Vagina (tissue), 2 donors: ENCODE results near the gene ZBTB16. TPM values are rescaled to one million over a fixed set of nuclear protein-coding genes. Genes with fewer than 3 reads are reported as not detected.

Experiments used
- DNase-seq, 2 donors: peaks; one replicate each; pipeline ENCODE4 v3.0.0-alpha.2; 2017; ENCODE audit errors: extremely low spot score in 2 of 2
- H3K27ac ChIP-seq: fragments of 200-600 bp; sonication (generic); one replicate; pipeline ENCODE4 v1.5.1; 2019
- H3K27me3 ChIP-seq: fragments of 200-600 bp; sonication (generic); one replicate; pipeline ENCODE4 v1.5.1; 2019
- H3K36me3 ChIP-seq, 2 donors: fragments of 200-600 bp; sonication (generic); one replicate each; pipeline ENCODE4 v1.5.1; 2017 to 2019
- H3K4me1 ChIP-seq: fragments of 200-600 bp; sonication (generic); one replicate; pipeline ENCODE4 v1.5.1; 2019
- H3K4me3 ChIP-seq, 2 donors: fragments of 200-600 bp; sonication (generic); 1 replicate in 1 of 2; 2 replicates in 1 of 2; pipeline ENCODE4 v1.5.1; 2016 to 2019
- H3K9me3 ChIP-seq: fragments of 200-600 bp; sonication (generic); one replicate; pipeline ENCODE4 v1.5.1; 2019
- CTCF ChIP-seq, 3 experiments: fragments of 450-650 bp in 2 of 3; fragments of 200-600 bp in 1 of 3; sonication (generic) in 1 of 3; IDR thresholded peaks; one replicate each; pipeline ENCODE4 v1.5.1; 2017 to 2019; ENCODE audit warnings: antibody characterized with exemption in 3 of 3, mild to moderate bottlenecking in 2 of 3, moderate library complexity in 2 of 3
- POLR2A ChIP-seq, 2 donors: fragments of 450-650 bp; IDR thresholded peaks; one replicate each; pipeline ENCODE4 v1.6.1; 2017; ENCODE audit warnings: antibody characterized with exemption in 2 of 2, mild to moderate bottlenecking in 2 of 2, moderate library complexity in 2 of 2
- POLR2AphosphoS5 ChIP-seq, 2 donors: sonication (generic); formaldehyde crosslinking; IDR thresholded peaks; one replicate each; pipeline ENCODE4 v1.9.0; 2017; ENCODE audit warnings: antibody characterized with exemption in 2 of 2, mild to moderate bottlenecking in 2 of 2, low read depth in 1 of 2; ENCODE audit not compliant: insufficient read depth in 1 of 2
- intact Hi-C: fragments of 100-400 bp; cut with DNase I; formaldehyde crosslinking; loops from one replicate; pipeline ENCODE4 v1.15.1; 2023
- total RNA-seq: library from RNA; depleted of rRNA; stranded (reverse); fragments of >200 nt; gene quantifications from one replicate; pipeline ENCODE4 v1.2.3, GENCODE V29; 2016

Gene ZBTB16
- total RNA-seq, 1 donor from 2014 or later = 243 TPM

- Histone ChIP-seq H3K4me3 (no peak overlapping the region), H3K9me3 (no peaks in the 10 kb centered on the region), H3K27ac (no peak overlapping the region)
Measured at GRCh38 chr11:114129142-114129541, 69.6 kb downstream of the ZBTB16 start.

DNA sequence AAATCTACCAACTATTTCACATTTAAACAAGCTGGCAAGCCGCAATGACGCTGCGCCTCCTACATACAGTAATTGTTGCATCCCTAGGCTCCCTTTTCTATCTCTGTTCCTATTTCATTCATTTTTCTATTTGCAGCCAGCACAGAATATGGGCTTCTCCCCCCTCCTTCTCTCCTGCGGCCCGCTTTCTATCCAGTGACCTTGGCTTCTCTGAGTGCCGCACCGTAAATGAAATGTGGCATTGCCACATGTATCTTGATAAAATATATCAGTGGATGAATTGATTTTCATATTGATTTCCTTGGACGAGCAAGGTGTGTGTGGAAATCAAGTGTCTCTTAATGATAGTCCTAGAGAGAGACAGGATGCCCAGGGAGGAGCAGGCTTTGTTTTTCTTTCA is 70.2 kb downstream of the ZBTB16 start:
- Histone ChIP-seq H3K36me3 (peaks cover 0 to 32% of the 10 kb centered on the region in 2 donors), H3K4me1 (peaks cover 85% of the 10 kb centered on the region), H3K9me3 (no peaks in the 10 kb centered on the region), H3K4me3 (no peak overlapping the region), H3K27ac (no peak overlapping the region), H3K27me3 (no peaks in the 10 kb centered on the region)
- TF ChIP-seq POLR2A (IDR thresholded peaks at IDR 0.05) (no peak), POLR2AphosphoS5 (IDR thresholded peaks at IDR 0.05; ENCODE audit: insufficient read depth in 1 of 2, low read depth in 1 of 2) (no peak), CTCF (IDR thresholded peaks at IDR 0.05) (no peak)
- no peak for DNase-seq
- intact Hi-C loops = no loop called here

More at GRCh38 chr11:114129142-114129541, 69.6 kb downstream of the ZBTB16 start:
- Histone ChIP-seq H3K27me3 (no peaks in the 10 kb centered on the region), H3K36me3 (peaks cover 0 to 33% of the 10 kb centered on the region in 2 donors), H3K4me1 (peaks cover 83% of the 10 kb centered on the region)
- no peak for DNase-seq
- intact Hi-C loops = no loop called here
- no peak for TF ChIP-seq POLR2A (IDR thresholded peaks at IDR 0.05)
- TF ChIP-seq POLR2AphosphoS5 (IDR thresholded peaks at IDR 0.05; ENCODE audit: insufficient read depth in 1 of 2, low read depth in 1 of 2) = no peak
- no peak for TF ChIP-seq CTCF (IDR thresholded peaks at IDR 0.05)

DNA sequence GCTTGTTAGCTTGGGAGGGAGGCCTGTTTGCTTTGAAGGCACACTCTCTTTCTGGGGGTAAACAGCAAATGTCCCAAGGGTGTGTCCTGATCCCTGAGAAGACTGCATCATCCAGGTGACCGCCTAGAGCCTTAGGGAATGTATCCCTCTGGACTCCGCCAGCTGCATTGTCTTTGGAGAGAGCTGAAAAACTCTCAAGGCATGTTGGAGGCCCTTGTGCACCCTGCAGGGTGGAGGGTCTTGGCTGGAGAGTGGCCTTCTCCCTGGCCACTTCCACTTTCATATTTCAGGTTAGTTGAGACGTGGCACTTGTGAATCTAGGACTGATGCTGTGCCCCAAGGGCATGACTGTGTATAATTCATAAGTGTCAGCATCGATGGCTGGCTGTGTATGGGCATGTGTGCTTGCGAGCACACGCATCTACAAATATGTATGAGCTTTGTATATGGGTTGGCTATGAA is 70.6 kb downstream of the ZBTB16 start:
- Histone ChIP-seq H3K4me1 (peaks cover 87% of the 10 kb centered on the region), H3K4me3 (no peak overlapping the region)
- DNase-seq = no peak

DNA sequence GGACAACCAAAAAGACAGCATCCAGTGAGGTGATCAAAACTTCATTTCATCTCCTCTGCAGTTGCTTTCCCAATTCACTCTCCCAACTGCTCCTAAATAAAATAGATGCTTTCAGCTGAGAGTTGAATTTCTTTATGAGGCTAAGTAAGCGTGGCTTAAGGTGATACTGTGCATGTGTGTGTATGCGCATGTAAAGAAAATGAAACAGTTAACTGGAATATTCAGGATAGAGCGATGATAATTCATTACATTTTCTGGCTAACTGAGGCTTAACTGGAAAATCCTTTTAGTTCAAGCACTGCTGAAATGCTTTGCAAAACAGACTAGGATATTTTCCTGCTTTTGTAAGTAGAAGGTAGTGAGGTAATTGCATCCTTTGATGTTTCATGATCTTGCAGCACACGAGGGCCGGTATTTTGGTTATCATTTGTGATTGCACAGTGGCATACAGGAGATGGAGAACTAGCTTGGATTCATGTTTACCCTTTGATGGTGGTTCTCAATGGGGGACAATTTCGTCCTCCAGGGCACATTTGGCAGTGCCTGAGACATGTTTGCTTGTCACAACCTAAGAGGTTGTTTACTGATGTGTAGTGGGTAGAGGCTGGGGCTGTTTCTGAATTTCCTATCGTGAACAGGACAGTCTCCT is 71.2 kb downstream of the ZBTB16 start:
- no peaks in the 10 kb centered on the region for H3K9me3 ChIP-seq
- intact Hi-C loops = no loop called here
- H3K4me3 ChIP-seq = no peak overlapping the region
- H3K4me1 ChIP-seq = peaks cover 93% of the 10 kb centered on the region
- no peak overlapping the region for H3K27ac ChIP-seq
- no peak for DNase-seq
- TF ChIP-seq POLR2A (IDR thresholded peaks at IDR 0.05) (no peak), CTCF (IDR thresholded peaks at IDR 0.05) (no peak), POLR2AphosphoS5 (IDR thresholded peaks at IDR 0.05; ENCODE audit: insufficient read depth in 1 of 2, low read depth in 1 of 2) (no peak)
- peaks cover 0 to 21% of the 10 kb centered on the region in 2 donors for H3K36me3 ChIP-seq
- no peaks in the 10 kb centered on the region for H3K27me3 ChIP-seq

More for the DNA sequence above, 70.6 kb downstream of the ZBTB16 start:
- H3K9me3 ChIP-seq = no peaks in the 10 kb centered on the region
- TF ChIP-seq CTCF (IDR thresholded peaks at IDR 0.05) (no peak), POLR2A (IDR thresholded peaks at IDR 0.05) (no peak), POLR2AphosphoS5 (IDR thresholded peaks at IDR 0.05; ENCODE audit: insufficient read depth in 1 of 2, low read depth in 1 of 2) (no peak)
- peaks cover 0 to 27% of the 10 kb centered on the region in 2 donors for H3K36me3 ChIP-seq
- no peak overlapping the region for H3K27ac ChIP-seq
- H3K27me3 ChIP-seq = no peaks in the 10 kb centered on the region
- intact Hi-C loops = no loop called here

DNA sequence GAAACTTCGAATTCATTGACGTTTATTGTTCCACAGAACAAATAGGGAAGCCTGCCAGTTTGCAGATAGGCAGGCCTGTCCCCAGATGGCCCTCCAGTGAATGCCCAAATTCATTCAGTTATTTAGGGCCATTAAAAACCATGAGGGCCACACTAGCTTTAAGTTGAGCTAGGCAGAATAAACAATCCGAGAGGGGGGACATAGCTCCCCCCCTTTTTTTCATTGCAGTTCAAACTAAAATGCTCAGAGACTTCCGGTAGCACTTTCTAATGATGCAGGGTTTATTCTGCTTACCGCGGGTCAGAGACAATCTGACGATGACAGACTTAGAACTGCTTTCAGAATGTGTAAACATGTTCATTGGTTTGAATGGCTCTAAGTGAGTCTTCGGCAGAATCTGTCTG is 72.0 kb downstream of the ZBTB16 start:
- H3K4me3 ChIP-seq = no peak overlapping the region
- H3K4me1 ChIP-seq = peaks cover 100% of the 10 kb centered on the region
- no peaks in the 10 kb centered on the region for H3K27me3 ChIP-seq
- intact Hi-C loops = no loop called here
- no peak for TF ChIP-seq POLR2A (IDR thresholded peaks at IDR 0.05)
- no peak for TF ChIP-seq CTCF (IDR thresholded peaks at IDR 0.05)
- TF ChIP-seq POLR2AphosphoS5 (IDR thresholded peaks at IDR 0.05; ENCODE audit: insufficient read depth in 1 of 2, low read depth in 1 of 2) = no peak
- DNase-seq = no peak
- peaks cover 0 to 14% of the 10 kb centered on the region in 2 donors for H3K36me3 ChIP-seq
- H3K27ac ChIP-seq = peak overlapping the region; percentile 56
- no peaks in the 10 kb centered on the region for H3K9me3 ChIP-seq
